HG02938 (cell line): ENCODE measurements around the gene DLG2.
"Not testable (repeated sequence)": the region's sequence is repeated elsewhere in the genome, so short reads cannot be mapped to it uniquely, and the experiment has no call there.

ENCODE experiments used
- ATAC-seq: cut with Tn5 transposase; IDR thresholded peaks from one replicate; pipeline ENCODE4 v1.9.1; 2021; ENCODE audit warnings: mild to moderate bottlenecking, moderate library complexity; ENCODE audit not compliant: unreplicated experiment

The DLG2 gene

GRCh38 chr11:85472953-85473352 is 154.2 kb downstream of the DLG2 start:
- ATAC-seq = no peak

GRCh38 chr11:85464283-85464682 is 162.9 kb downstream of the DLG2 start:
- no peak for ATAC-seq

GRCh38 chr11:85459304-85459703 is 167.8 kb downstream of the DLG2 start:
- ATAC-seq = no peak

DNA sequence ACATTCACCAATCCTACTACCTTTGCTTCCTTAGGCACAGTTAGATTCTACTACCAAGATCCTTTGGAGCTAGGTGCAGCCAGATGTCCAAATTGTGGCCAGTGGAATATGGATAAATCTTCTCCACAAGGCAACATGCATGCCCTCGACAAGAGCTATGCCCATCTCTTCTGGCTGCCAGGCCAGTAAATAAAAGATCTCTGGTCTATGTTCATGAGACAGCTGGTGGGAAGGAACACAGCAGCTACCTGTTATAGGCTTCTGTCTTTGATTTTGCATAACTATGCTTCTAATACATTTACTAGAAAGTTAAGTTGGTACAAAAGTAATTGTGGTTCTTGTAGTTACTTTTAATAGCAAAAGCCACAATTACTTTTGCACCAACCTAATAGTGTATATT is 182.7 kb downstream of the DLG2 start:
- ATAC-seq = no peak

DNA sequence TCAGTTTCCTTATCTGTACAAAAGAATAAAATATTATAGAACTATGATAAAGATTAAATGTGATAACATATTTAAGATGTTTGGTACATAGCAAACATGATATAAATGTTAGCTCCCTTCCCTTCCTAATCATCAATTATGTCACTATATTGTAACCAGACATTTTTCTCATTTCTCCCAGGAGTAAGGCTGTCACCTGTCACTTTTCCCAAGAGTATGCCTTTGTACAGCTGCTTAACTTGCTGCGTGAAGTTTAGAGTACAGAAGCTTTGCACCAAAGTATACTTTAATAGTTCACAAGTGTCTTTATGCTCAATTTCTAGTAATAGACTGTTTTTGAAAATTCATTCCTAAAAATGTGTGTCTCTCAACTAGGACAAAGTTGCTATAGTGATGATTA is 186.9 kb downstream of the DLG2 start:
- no peak for ATAC-seq

- no peak for ATAC-seq
Observed at GRCh38 chr11:85438328-85438727, 188.8 kb downstream of the DLG2 start.

- no peak for ATAC-seq
Observed at GRCh38 chr11:85431319-85431718, 195.8 kb downstream of the DLG2 start.

DNA sequence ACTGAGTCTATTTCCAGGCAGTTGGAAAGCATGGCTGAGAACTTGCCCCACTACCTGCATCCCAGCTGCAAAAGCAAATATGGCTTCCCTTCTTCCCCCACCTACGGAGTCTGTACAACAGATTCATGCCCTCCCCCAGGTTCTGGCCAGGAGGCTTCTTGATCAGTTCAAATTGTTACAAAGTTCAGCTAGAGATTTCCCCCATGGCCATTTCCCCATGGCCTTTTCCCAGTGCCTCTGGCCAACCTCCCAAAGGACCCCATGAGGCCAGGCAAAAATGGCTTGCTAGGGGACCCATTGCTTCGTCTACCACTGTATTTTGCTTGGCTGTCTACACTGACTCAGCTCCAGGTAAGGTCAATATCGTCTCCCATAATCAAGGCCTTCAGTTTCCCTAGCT is 203.3 kb downstream of the DLG2 start:
- no peak for ATAC-seq

GRCh38 chr11:85423316-85423715 is 203.8 kb downstream of the DLG2 start:
- no peak for ATAC-seq

DNA sequence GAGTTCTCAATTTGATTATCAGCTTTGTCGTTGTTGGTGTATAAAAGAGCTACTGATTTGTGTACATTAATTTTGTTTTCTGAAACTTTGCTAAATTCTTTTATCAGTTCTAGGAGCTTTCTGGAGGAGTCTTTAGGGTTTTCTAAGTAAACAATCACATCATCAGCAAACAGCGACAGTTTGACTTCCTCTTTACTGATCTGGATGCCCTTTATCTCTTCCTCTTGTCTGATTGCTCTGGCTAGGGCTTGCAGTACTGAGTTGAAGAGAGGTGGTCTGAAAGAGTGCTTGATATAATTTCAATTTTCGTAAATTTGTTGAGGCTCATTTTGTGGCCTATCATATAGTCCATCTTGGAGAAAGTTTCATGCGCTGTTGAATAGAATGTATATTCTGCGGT is 213.0 kb downstream of the DLG2 start:
- no peak for ATAC-seq

DNA sequence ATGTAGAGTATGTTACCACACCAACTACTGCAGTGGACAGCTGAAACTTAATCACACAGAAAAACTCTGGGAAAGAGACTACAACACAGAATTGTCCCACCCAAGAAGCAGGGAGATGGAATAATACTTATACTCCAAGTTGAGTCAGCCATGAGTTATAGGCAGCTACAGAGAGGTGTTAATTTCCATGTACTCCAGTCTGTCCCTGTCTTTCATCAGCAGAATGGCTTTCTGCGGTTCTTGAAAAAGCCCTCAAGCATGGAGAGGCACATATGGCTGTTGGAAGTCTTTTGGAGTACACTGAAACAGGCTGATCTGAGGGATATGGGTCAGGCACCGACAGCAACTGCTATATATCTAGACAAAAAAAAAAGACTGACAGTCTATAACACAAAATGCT is 219.5 kb downstream of the DLG2 start:
- no peak for ATAC-seq

DNA sequence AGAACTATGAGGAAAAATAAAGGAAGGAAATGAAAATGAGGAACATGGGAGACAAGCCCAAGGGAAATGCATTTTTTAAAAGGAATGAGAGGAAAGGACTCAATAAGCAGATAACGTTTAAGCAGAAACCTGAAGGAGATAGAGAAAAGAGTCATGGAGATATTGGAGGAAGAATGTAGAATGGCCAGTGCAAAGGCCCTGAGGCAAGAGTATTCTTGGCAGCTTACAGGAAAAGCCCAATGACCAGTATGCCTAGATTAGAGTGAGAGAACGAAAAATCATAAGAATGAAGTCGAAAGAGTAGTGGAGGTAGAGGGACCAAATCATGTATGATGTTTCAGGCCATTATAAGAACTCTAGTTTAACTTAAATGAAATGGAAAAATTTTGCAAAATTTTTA is 220.3 kb downstream of the DLG2 start:
- ATAC-seq = no peak

GRCh38 chr11:85406316-85406715 is 220.8 kb downstream of the DLG2 start:
- no peak for ATAC-seq

- ATAC-seq = not testable (repeated sequence)
Observed at GRCh38 chr11:85395515-85396055, 231.6 kb downstream of the DLG2 start.

DNA sequence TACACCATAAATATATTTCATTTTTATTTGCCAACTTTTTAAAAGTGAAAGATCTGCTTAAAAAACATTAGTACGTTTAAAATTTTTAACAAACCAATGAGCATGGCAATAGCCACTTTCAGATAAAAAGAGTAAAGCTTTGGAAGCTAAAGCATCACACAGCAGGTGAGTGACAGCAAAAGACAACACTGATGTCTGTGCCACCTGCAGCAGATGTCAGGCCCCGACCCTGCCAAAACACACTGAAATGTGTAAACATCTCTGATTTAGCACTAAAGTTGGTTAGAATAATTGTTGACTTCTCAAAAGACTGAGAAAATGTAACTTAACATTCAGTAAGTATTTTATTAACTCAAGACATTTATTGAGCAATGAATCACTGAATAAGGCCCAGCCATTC is 232.9 kb downstream of the DLG2 start:
- no peak for ATAC-seq

DNA sequence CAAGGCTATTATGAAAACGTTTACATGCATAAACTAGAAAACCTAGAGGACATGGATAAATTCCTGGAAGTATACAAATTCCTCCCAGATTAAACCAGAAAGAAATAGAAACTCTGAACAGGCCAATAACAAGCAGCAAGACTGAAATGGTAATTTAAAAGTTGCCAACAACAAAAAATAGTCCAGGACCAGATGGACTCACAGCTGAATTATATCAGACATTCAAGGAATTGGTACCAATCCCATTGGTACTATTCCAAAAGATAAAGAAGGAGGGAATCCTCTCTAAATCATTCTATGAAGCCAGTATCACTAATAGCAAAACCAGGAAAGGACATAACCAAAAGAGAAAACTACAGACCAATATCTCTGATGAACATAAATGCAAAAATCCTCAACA is 236.0 kb downstream of the DLG2 start:
- ATAC-seq = no peak

- no peak for ATAC-seq
Observed at GRCh38 chr11:85385547-85385946, 241.6 kb downstream of the DLG2 start.

- ATAC-seq = no peak
Observed at GRCh38 chr11:85385111-85385510, 242.0 kb downstream of the DLG2 start.

- ATAC-seq = no peak
Observed at GRCh38 chr11:85379066-85379465, 248.1 kb downstream of the DLG2 start.

GRCh38 chr11:85377901-85378300 is 249.2 kb downstream of the DLG2 start:
- ATAC-seq = no peak

DNA sequence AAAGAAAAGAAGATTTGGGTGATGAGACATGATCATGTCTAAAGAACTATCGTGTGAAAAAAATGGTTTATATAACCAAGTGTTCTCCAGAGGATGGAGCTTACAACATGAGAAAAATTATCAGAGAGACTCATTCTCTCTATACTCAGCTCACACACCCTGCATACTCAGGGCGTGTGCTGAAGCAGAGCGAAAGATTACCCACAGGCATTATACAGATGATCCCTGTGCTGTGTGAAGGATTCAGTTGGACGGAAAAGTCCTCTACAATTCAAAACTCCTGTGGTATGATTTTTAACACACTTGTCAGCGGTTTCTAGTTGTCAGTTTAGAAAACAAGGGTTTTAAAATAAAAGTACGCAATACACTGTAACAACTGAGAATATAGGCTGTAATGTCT is 267.3 kb downstream of the DLG2 start:
- no peak for ATAC-seq

DNA sequence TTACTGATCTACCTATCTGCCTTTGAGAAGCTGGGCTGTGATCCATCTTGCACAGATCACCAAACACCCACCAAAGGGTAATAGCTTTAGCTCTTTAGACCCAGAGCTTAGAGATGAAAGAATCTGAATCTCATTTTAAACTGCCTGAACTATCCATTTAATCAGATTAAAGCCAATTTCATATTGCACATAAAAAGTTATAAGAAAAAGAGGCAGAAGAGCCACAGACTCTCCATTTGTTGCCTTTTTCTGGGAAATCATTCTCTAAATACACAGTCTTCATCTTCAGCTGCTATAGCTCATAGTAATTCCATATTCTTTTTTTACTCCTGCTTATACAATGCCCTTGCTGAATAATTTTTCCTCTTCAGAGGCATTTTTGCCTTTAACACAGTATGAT is 271.2 kb downstream of the DLG2 start:
- ATAC-seq = no peak

- not testable (repeated sequence) for ATAC-seq
Observed at GRCh38 chr11:85349539-85349938, 277.6 kb downstream of the DLG2 start.

DNA sequence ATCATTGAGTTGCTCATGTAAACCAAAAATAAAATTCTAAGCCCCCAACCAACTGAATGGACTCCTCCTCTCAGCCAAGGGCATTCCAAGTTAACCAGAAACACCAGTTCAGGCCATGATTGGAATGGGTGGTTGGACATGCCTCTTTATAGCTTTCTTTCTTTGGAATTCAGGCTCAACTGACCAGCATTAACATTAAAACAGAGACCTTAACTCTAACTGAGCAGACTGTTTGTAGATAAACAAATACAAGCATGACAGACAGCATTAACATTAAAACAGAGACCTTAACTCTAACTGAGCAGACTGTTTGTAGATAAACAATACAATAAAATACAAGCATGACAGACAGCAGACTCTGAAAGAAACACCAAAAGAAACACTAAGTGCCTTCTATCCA is 278.2 kb downstream of the DLG2 start:
- ATAC-seq = no peak
